ENCODE measurements around the gene SP2. TPM values are rescaled to one million over a fixed set of nuclear protein-coding genes. Genes with fewer than 3 reads are reported as not detected.
"Not testable (repeated sequence)": the region's sequence is repeated elsewhere in the genome, so short reads cannot be mapped to it uniquely, and the experiment has no call there.

SP2 gene
- total RNA-seq, 6 experiments from 2014 or later, result 3.1 to 7.9 (median 5.5) TPM

DNA sequence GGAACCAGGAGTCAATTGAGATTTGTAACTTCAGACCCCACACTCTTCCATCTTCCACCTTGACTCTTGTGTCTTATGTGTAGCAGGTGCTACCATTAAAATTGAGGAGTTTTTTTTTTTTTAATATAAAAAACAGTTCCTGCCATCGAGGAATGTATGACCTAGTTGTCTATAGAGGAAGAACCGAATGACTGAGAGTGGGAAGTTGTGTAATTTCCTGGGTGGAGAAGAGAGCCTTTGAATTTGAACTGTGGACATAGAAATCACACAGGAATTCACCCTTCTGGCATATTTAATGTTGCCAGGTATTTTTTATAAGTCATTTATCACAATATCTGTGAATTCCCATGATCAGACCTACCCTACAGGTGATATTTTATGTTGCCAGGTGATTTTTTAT is 22.0 kb downstream of the SP2 start:
- H3K36me3 ChIP-seq, result peaks cover 0 to 1% (median under 1%) of the 10 kb centered on the region in 4 donors
- H3K4me3 ChIP-seq, result no peak overlapping the region
- TF ChIP-seq, protein P1, sequence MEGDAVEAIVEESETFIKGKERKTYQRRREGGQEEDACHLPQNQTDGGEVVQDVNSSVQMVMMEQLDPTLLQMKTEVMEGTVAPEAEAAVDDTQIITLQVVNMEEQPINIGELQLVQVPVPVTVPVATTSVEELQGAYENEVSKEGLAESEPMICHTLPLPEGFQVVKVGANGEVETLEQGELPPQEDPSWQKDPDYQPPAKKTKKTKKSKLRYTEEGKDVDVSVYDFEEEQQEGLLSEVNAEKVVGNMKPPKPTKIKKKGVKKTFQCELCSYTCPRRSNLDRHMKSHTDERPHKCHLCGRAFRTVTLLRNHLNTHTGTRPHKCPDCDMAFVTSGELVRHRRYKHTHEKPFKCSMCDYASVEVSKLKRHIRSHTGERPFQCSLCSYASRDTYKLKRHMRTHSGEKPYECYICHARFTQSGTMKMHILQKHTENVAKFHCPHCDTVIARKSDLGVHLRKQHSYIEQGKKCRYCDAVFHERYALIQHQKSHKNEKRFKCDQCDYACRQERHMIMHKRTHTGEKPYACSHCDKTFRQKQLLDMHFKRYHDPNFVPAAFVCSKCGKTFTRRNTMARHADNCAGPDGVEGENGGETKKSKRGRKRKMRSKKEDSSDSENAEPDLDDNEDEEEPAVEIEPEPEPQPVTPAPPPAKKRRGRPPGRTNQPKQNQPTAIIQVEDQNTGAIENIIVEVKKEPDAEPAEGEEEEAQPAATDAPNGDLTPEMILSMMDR (IDR thresholded peaks at IDR 0.05), result no peak
- H3K4me1 ChIP-seq, result no peaks in the 10 kb centered on the region
- H3K9me3 ChIP-seq, result no peaks in the 10 kb centered on the region
- no peaks in the 10 kb centered on the region for H3K27me3 ChIP-seq
- DNase-seq, result no peak
- ATAC-seq, result peak in 1 of 4 donors; percentile 35
- WGBS (ENCODE audit: insufficient coverage, low coverage, low lambda C conversion rate, missing lambda C conversion rate), result 25% methylated on average over 2 of the region's 2 CpGs
- intact Hi-C loops (cut with DNase I), result no loop called here
- no peak overlapping the region for H3K27ac ChIP-seq

DNA sequence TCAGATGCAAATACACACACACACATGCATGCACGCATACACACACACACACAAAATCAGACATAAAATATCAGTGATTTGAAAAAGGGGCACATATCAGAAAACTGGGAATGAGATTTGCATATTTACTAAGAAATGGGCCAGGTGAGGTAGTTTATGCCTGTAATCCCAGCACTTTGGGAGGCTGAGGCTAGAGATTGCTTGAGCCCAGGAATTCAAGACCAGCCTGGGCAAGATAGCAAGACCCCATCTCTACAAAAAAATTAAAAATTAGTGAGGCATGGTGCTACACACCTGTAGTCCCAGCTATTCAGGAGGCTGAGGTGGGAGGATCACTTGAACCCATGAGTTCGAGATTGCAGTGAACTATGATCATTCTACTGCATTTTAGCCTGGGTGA is 23.0 kb downstream of the SP2 start:
- no peaks in the 10 kb centered on the region for H3K27me3 ChIP-seq
- H3K36me3 ChIP-seq, result peaks cover 0 to 7% (median 3%) of the 10 kb centered on the region in 4 donors
- no peak for DNase-seq
- H3K27ac ChIP-seq, result no peak overlapping the region
- ATAC-seq, result no peak
- 88% methylated on average over 2 of the region's 2 CpGs for WGBS (ENCODE audit: insufficient coverage, low coverage, low lambda C conversion rate, missing lambda C conversion rate)
- H3K4me3 ChIP-seq, result no peak overlapping the region
- intact Hi-C loops (cut with DNase I), result no loop called here
- TF ChIP-seq POLR2A (IDR thresholded peaks at IDR 0.05), result no peak
- TF ChIP-seq, protein P1 (IDR thresholded peaks at IDR 0.05), result no peak
- no peaks in the 10 kb centered on the region for H3K4me1 ChIP-seq
- H3K9me3 ChIP-seq, result no peaks in the 10 kb centered on the region

DNA sequence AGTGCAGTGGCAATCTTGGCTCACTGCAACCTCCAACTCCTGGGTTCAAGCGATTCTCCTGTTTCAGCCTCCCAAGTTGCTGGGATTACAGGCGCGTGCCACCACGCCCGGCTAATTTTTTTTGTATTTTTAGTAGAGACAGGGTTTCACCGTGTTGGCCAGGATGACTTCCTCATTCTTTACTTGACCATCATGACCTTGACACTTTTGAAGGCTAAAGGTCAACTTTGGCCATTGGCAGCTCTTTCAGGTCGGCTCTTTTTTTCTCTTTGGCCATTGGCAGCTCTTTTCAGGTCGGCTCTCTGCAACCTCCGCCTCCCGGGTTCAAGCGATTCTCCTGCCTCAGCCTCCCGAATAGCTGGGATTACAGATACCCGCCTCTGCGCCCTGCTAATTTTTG is 23.9 kb downstream of the SP2 start:
- H3K9me3 ChIP-seq; H3K4me1 ChIP-seq; DNase-seq; H3K27me3 ChIP-seq; H3K27ac ChIP-seq; intact Hi-C loops (cut with DNase I); H3K4me3 ChIP-seq: not testable (repeated sequence)
- peaks cover 0 to 11% (median 3%) of the 10 kb centered on the region in 4 donors for H3K36me3 ChIP-seq
- ATAC-seq, result peak in 2 of 4 donors; percentile 49 to 60
- WGBS (ENCODE audit: insufficient coverage, low coverage, low lambda C conversion rate, missing lambda C conversion rate), result 56% methylated on average over 13 of the region's 14 CpGs

DNA sequence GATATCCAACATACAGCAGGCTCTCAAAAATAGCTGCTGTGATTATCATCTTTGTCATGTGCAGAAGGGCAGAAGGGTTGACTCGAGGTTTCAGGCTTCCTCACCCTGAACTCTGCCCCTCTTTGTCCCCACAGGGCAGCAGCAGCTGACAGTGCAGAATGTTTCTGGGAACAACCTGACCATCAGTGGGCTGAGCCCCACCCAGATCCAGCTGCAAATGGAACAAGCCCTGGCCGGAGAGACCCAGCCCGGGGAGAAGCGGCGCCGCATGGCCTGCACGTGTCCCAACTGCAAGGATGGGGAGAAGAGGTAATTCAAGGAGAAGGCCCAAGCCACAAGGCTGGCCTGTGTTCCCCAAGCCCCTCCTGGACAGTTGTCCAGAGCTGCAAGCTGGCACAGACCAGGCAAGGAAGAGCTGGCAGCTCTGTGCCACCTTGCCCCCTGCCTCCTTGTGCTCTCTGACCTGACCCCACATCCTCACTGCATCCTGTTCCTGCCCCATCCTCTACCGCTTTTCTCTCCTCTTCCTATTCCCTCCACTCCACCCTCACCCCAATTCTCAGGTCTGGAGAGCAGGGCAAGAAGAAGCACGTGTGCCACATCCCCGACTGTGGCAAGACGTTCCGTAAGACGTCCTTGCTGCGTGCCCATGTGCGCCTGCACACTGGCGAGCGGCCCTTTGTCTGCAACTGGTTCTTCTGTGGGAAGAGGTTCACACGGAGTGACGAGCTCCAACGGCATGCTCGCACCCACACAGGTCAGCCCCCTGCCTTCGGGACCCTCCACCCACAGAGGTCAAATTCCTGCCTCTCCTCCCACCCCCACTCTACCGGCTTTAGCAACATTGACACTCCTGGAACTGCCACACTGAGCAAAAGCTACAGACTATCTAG is 29.0 kb downstream of the SP2 start:
- Histone ChIP-seq H3K4me3 (no peak overlapping the region), H3K27me3 (no peaks in the 10 kb centered on the region), H3K36me3 (peaks cover 0 to 20% (median 7%) of the 10 kb centered on the region in 4 donors), H3K9me3 (no peaks in the 10 kb centered on the region), H3K4me1 (peaks cover 0 to 18% (median 0%) of the 10 kb centered on the region in 4 donors), H3K27ac (peak overlapping the region in 1 of 3 donors; percentile 21)
- WGBS (ENCODE audit: insufficient coverage, low coverage, low lambda C conversion rate, missing lambda C conversion rate), result 74% methylated on average over 12 of the region's 23 CpGs
- TF ChIP-seq, protein P1 (IDR thresholded peaks at IDR 0.05), result no peak
- TF ChIP-seq POLR2A (IDR thresholded peaks at IDR 0.05), result no peak
- ATAC-seq, result peak; percentile 18 to 68 (median 29)
- no peak for DNase-seq
- intact Hi-C loops (cut with DNase I), result no loop called here

DNA sequence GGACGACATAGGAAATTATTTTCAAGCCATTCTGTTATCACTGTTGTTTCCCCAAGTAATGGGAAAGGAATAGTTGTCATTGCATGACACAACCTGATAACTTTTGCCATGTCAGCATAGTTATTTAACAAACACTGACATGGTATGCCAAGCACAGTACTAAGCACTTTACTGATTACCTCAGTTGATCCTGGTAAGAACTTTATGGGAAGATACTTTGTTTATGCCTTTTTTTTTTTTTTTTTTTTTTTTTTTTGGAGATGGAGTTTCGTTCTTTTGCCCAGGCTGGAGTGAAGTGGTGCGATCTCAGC is 29.6 kb downstream of the SP2 start:
- H3K27ac ChIP-seq, result no peak overlapping the region
- peaks cover 0 to 18% (median 0%) of the 10 kb centered on the region in 4 donors for H3K4me1 ChIP-seq
- H3K4me3 ChIP-seq, result no peak overlapping the region
- intact Hi-C loops (cut with DNase I), result no loop called here
- H3K27me3 ChIP-seq, result no peaks in the 10 kb centered on the region
- WGBS (ENCODE audit: insufficient coverage, low coverage, low lambda C conversion rate, missing lambda C conversion rate), result 58% methylated on average over 3 of the region's 3 CpGs
- no peaks in the 10 kb centered on the region for H3K9me3 ChIP-seq
- no peak for DNase-seq
- peaks cover 0 to 20% (median 7%) of the 10 kb centered on the region in 4 donors for H3K36me3 ChIP-seq
- peak; percentile 56 to 82 (median 63) for ATAC-seq
- TF ChIP-seq, protein P1 (IDR thresholded peaks at IDR 0.05), result no peak
- TF ChIP-seq POLR2A (IDR thresholded peaks at IDR 0.05), result no peak
